CD4-positive, alpha-beta memory T cell (primary cell): ENCODE measurements around the gene LGR6. TPM values are rescaled to one million over a fixed set of nuclear protein-coding genes. Genes with fewer than 3 reads are reported as not detected.

Experiments used
- CTCF ChIA-PET: fragments of 350-600 bp; sonication (Branson Sonifier 250); formaldehyde crosslinking; loops from one replicate; lab custom pipeline; 2021; ENCODE audit warnings: inconsistent platforms; ENCODE audit not compliant: partially characterized antibody; lab: Charles Lee
- POLR2A ChIA-PET: fragments of 350-600 bp; sonication (Branson Sonifier 250); formaldehyde crosslinking; loops from one replicate; lab custom pipeline; 2021; ENCODE audit not compliant: partially characterized antibody; lab: Charles Lee
- DNase-seq, 5 donors: peaks; one replicate each; pipeline versions ENCODE4 v3.0.0 to v3.0.0-alpha.2; 2020 to 2022; ENCODE audit warnings: mixed read lengths in 1 of 5
- H3K27ac ChIP-seq: one replicate; pipeline ENCODE4 v1.7.0; 2013; ENCODE audit warnings: low read depth, low read length
- H3K27me3 ChIP-seq: 2 replicates; pipeline ENCODE4 v1.7.0; 2013; ENCODE audit warnings: mild to moderate bottlenecking, low read length, moderate library complexity; ENCODE audit not compliant: insufficient read depth
- H3K36me3 ChIP-seq: 2 replicates; pipeline ENCODE4 v1.7.0; 2013; ENCODE audit warnings: mild to moderate bottlenecking, low read length, moderate library complexity; ENCODE audit not compliant: insufficient read depth
- H3K4me1 ChIP-seq: 2 replicates; pipeline ENCODE4 v1.7.0; 2013; ENCODE audit warnings: mild to moderate bottlenecking, low read length, moderate library complexity; ENCODE audit not compliant: insufficient read depth
- H3K4me3 ChIP-seq, 2 donors: one replicate each; pipeline ENCODE4 v1.7.0; 2013; ENCODE audit warnings: low read length in 2 of 2, mild to moderate bottlenecking in 1 of 2
- H3K9me3 ChIP-seq, 2 donors: one replicate each; pipeline ENCODE4 v1.7.0; 2013; ENCODE audit warnings: low read length in 2 of 2, control low read depth in 1 of 2; ENCODE audit not compliant: control insufficient read depth in 1 of 2
- H3K27ac Mint-ChIP-seq, 7 donors: one replicate each; pipeline ENCODE4 v1.8.0; 2020 to 2021; ENCODE audit warnings: mixed read lengths in 7 of 7, mild to moderate bottlenecking in 6 of 7, inconsistent platforms in 3 of 7, moderate library complexity in 3 of 7
- H3K27me3 Mint-ChIP-seq, 2 donors: one replicate each; pipeline ENCODE4 v1.8.0; 2020 to 2021; ENCODE audit warnings: mixed read lengths in 2 of 2
- H3K36me3 Mint-ChIP-seq, 2 donors: one replicate each; pipeline ENCODE4 v1.8.0; 2020 to 2021; ENCODE audit warnings: mixed read lengths in 2 of 2, inconsistent platforms in 1 of 2, mild to moderate bottlenecking in 1 of 2
- H3K4me1 Mint-ChIP-seq, 4 donors: one replicate each; pipeline ENCODE4 v1.8.0; 2020 to 2021; ENCODE audit warnings: mixed read lengths in 4 of 4, mild to moderate bottlenecking in 1 of 4
- H3K4me3 Mint-ChIP-seq, 8 donors: one replicate each; pipeline ENCODE4 v1.8.0; 2020 to 2021; ENCODE audit warnings: mixed read lengths in 8 of 8, mild to moderate bottlenecking in 7 of 8, moderate library complexity in 6 of 8, inconsistent platforms in 3 of 8
- H3K9me3 Mint-ChIP-seq, 8 donors: one replicate each; pipeline ENCODE4 v1.8.0; 2020 to 2021; ENCODE audit warnings: mixed read lengths in 8 of 8, mild to moderate bottlenecking in 5 of 8, inconsistent platforms in 3 of 8, moderate library complexity in 1 of 8
- intact Hi-C: fragments of 100-400 bp; cut with micrococcal nuclease; formaldehyde crosslinking; loops from one replicate; pipeline ENCODE4 v1.15.1; 2023
- polyA plus RNA-seq, 2 donors: library from polyadenylated mRNA; unstranded; fragments of 300-500 nt; fragmentation: Illumina TruSeq; gene quantifications; one replicate each; pipeline ENCODE4 v1.2.3, GENCODE V29; 2021
- total RNA-seq, 2 experiments: library from RNA; stranded (reverse); gene quantifications; one replicate each; pipeline ENCODE4 v1.2.3, GENCODE V29; 2021

LGR6 gene
- total and polyA plus RNA-seq, 4 experiments from 2014 or later: 0.16 to 0.33 (median 0.17) TPM; not detected in 1

- H3K9me3 Mint-ChIP-seq: peaks cover 0 to 9% (median 4%) of the 10 kb centered on the region in 8 donors
- Histone ChIP-seq H3K4me3 (no peak overlapping the region), H3K9me3 (no peaks in the 10 kb centered on the region), H3K27me3 (peaks cover 13% of the 10 kb centered on the region), H3K4me1 (no peaks in the 10 kb centered on the region), H3K36me3 (no peaks in the 10 kb centered on the region), H3K27ac (no peak overlapping the region)
- CTCF ChIA-PET: interaction anchor here (1.1 kb wide), 1 partner anchor 50 kb away, joined by 3 read pairs; no protein-coding TSS in a partner anchor
- no peak overlapping the region for H3K4me3 Mint-ChIP-seq
- no peaks in the 10 kb centered on the region for H3K36me3 Mint-ChIP-seq
- no peaks in the 10 kb centered on the region for H3K4me1 Mint-ChIP-seq
- POLR2A ChIA-PET: no interaction called here
- H3K27me3 Mint-ChIP-seq: peaks cover 32 to 40% of the 10 kb centered on the region in 2 donors
- no peak overlapping the region for H3K27ac Mint-ChIP-seq
- DNase-seq: no peak
- intact Hi-C loops: no loop called here
Measured at GRCh38 chr1:202266061-202266765, 72.6 kb downstream of the LGR6 start.

- Mint-ChIP-seq H3K27me3 (peaks cover 32 to 37% of the 10 kb centered on the region in 2 donors), H3K27ac (no peak overlapping the region), H3K9me3 (peaks cover 0 to 4% (median under 1%) of the 10 kb centered on the region in 8 donors), H3K4me1 (no peaks in the 10 kb centered on the region), H3K4me3 (no peak overlapping the region), H3K36me3 (no peaks in the 10 kb centered on the region)
- Histone ChIP-seq H3K36me3 (no peaks in the 10 kb centered on the region), H3K4me1 (no peaks in the 10 kb centered on the region), H3K27ac (no peak overlapping the region), H3K4me3 (no peak overlapping the region), H3K27me3 (peaks cover 13% of the 10 kb centered on the region), H3K9me3 (no peaks in the 10 kb centered on the region)
- CTCF ChIA-PET: no interaction called here
- POLR2A ChIA-PET: no interaction called here
- DNase-seq: no peak
- intact Hi-C loops: no loop called here
Measured at GRCh38 chr1:202268032-202268431, 74.4 kb downstream of the LGR6 start.

DNA sequence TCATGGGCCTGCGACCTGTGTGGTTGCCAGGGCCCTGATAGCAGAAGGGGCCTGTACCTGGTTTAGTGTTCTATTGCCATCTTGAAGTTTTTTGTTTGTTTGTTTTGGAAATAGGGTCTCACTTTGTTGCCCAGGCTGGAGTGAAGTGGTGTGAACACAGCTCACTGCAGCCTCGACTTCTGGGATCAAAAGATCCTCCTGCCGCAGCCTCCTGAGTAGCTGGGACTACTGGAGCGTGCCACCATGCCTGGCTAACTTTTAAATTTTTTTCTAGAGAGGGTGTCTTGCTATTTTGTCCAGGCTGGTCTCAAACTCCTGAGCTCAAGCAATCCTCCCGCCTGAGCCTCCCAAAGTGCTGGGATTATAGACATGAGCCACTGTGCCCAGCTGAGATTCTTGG is 75.2 kb downstream of the LGR6 start:
- Mint-ChIP-seq H3K9me3 (peaks cover 0 to 2% (median 0%) of the 10 kb centered on the region in 8 donors), H3K27ac (no peak overlapping the region), H3K4me1 (no peaks in the 10 kb centered on the region), H3K27me3 (peaks cover 25 to 32% of the 10 kb centered on the region in 2 donors), H3K36me3 (no peaks in the 10 kb centered on the region), H3K4me3 (no peak overlapping the region)
- Histone ChIP-seq H3K4me1 (no peaks in the 10 kb centered on the region), H3K9me3 (no peaks in the 10 kb centered on the region), H3K27me3 (peaks cover 13% of the 10 kb centered on the region), H3K27ac (no peak overlapping the region), H3K4me3 (no peak overlapping the region), H3K36me3 (no peaks in the 10 kb centered on the region)
- ChIA-PET CTCF (no interaction called here), POLR2A (no interaction called here)
- intact Hi-C loops: no loop called here
- DNase-seq: no peak

GRCh38 chr1:202270871-202271326 is 77.3 kb downstream of the LGR6 start:
- Mint-ChIP-seq H3K27me3 (peaks cover 16 to 19% of the 10 kb centered on the region in 2 donors), H3K36me3 (no peaks in the 10 kb centered on the region), H3K4me1 (no peaks in the 10 kb centered on the region), H3K9me3 (peaks cover 0 to 2% (median 0%) of the 10 kb centered on the region in 8 donors), H3K4me3 (no peak overlapping the region), H3K27ac (peak overlapping the region in 1 of 7 donors; percentile 62)
- ChIA-PET CTCF (interaction anchor here (0.9 to 1.1 kb wide), 2 partner anchors 45 to 449 kb away, joined by 4 read pairs; no protein-coding TSS in a partner anchor), POLR2A (no interaction called here)
- Histone ChIP-seq H3K9me3 (no peaks in the 10 kb centered on the region), H3K4me3 (no peak overlapping the region), H3K27me3 (no peaks in the 10 kb centered on the region), H3K36me3 (no peaks in the 10 kb centered on the region), H3K4me1 (no peaks in the 10 kb centered on the region), H3K27ac (no peak overlapping the region)
- intact Hi-C loops: no loop called here
- DNase-seq: no peak

- DNase-seq: no peak
- Mint-ChIP-seq H3K4me1 (no peaks in the 10 kb centered on the region), H3K27me3 (peaks cover 10 to 11% of the 10 kb centered on the region in 2 donors), H3K9me3 (peaks cover 0 to 2% (median 0%) of the 10 kb centered on the region in 8 donors), H3K27ac (peak overlapping the region in 2 of 7 donors; percentile 46 to 66), H3K4me3 (no peak overlapping the region), H3K36me3 (no peaks in the 10 kb centered on the region)
- no peak overlapping the region for H3K27ac ChIP-seq
- no peaks in the 10 kb centered on the region for H3K27me3 ChIP-seq
- no peaks in the 10 kb centered on the region for H3K9me3 ChIP-seq
- intact Hi-C loops: no loop called here
- H3K4me3 ChIP-seq: no peak overlapping the region
- H3K36me3 ChIP-seq: no peaks in the 10 kb centered on the region
- POLR2A ChIA-PET: no interaction called here
- no peaks in the 10 kb centered on the region for H3K4me1 ChIP-seq
- CTCF ChIA-PET: interaction anchor here (5.3 kb wide), 1 partner anchor 42 kb away, joined by 78 read pairs; no protein-coding TSS in a partner anchor
Measured at GRCh38 chr1:202272103-202272845, 78.7 kb downstream of the LGR6 start.

- H3K27ac ChIP-seq: no peak overlapping the region
- Mint-ChIP-seq H3K36me3 (no peaks in the 10 kb centered on the region), H3K4me3 (no peak overlapping the region), H3K4me1 (no peaks in the 10 kb centered on the region), H3K27ac (no peak overlapping the region), H3K9me3 (peaks cover 0 to 2% (median 0%) of the 10 kb centered on the region in 8 donors), H3K27me3 (peaks cover 9 to 10% of the 10 kb centered on the region in 2 donors)
- H3K27me3 ChIP-seq: no peaks in the 10 kb centered on the region
- DNase-seq: peak in 4 of 5 donors; percentile 14 to 24 (median 18)
- H3K36me3 ChIP-seq: no peaks in the 10 kb centered on the region
- POLR2A ChIA-PET: interaction anchor here (0.6 kb wide), 1 partner anchor 120 kb away, joined by 3 read pairs; no protein-coding TSS in a partner anchor
- CTCF ChIA-PET: interaction anchor here (0.7 to 5.3 kb wide), 14 partner anchors 9 to 445 kb away, joined by 3 to 78 read pairs (median 4); no protein-coding TSS in a partner anchor
- H3K4me1 ChIP-seq: no peaks in the 10 kb centered on the region
- H3K9me3 ChIP-seq: no peaks in the 10 kb centered on the region
- H3K4me3 ChIP-seq: no peak overlapping the region
- intact Hi-C loops: loop anchor here (1.0 kb wide), 1 partner anchor 41 kb away; no protein-coding TSS in a partner anchor
Measured at GRCh38 chr1:202274611-202275010, 81.0 kb downstream of the LGR6 start.
